Mesendoderm (in vitro differentiated cells): ENCODE results near the gene UBAC2.
A peak's percentile ranks its signal among the peaks of the same experiment; 100 is the strongest.

Source experiments
- DNase-seq: peaks from one replicate; pipeline ENCODE4 v3.0.0; 2013
- H2AK5ac ChIP-seq: 2 replicates; pipeline ENCODE4 v1.6.1; 2013; ENCODE audit warnings: low read length, inconsistent platforms
- H2BK120ac ChIP-seq: 2 replicates; pipeline ENCODE4 v1.6.1; 2013; ENCODE audit warnings: low read depth, mild to moderate bottlenecking, low read length, moderate library complexity, mixed read lengths
- H2BK15ac ChIP-seq: replicated peaks from 2 replicates; pipeline ENCODE4 v1.6.1; 2013; ENCODE audit warnings: low read depth, mild to moderate bottlenecking, moderate library complexity
- H2BK5ac ChIP-seq: 2 replicates; pipeline ENCODE4 v1.6.1; 2013; ENCODE audit warnings: low read length, inconsistent platforms
- H3K18ac ChIP-seq: 2 replicates; pipeline ENCODE4 v1.6.1; 2013; ENCODE audit warnings: mild to moderate bottlenecking, low read length, mixed read lengths
- H3K23ac ChIP-seq: one replicate; pipeline ENCODE4 v1.6.1; 2013; ENCODE audit warnings: low read length
- H3K27ac ChIP-seq: 2 replicates; pipeline ENCODE4 v1.5.1; 2013; ENCODE audit warnings: low read depth, mild to moderate bottlenecking, inconsistent platforms, low read length, moderate library complexity
- H3K27me3 ChIP-seq: 2 replicates; pipeline ENCODE4 v1.6.1; 2013; ENCODE audit warnings: low read length, control low read depth, mild to moderate bottlenecking, inconsistent platforms; ENCODE audit not compliant: insufficient read depth, poor library complexity
- H3K36me3 ChIP-seq: 2 replicates; pipeline ENCODE4 v1.6.1; 2013; ENCODE audit warnings: low read length, inconsistent platforms; ENCODE audit not compliant: control insufficient read depth, insufficient read depth
- H3K4ac ChIP-seq: one replicate; pipeline ENCODE4 v1.6.1; 2013; ENCODE audit warnings: low read depth, mild to moderate bottlenecking, low read length, moderate library complexity
- H3K4me1 ChIP-seq: 2 replicates; pipeline ENCODE4 v1.6.1; 2013; ENCODE audit warnings: low read depth, low read length, inconsistent platforms; ENCODE audit not compliant: control insufficient read depth
- H3K4me2 ChIP-seq: 2 replicates; pipeline ENCODE4 v1.6.1; 2013; ENCODE audit warnings: low read length
- H3K4me3 ChIP-seq: 2 replicates; pipeline ENCODE4 v1.5.1; 2013; ENCODE audit warnings: mild to moderate bottlenecking, low read length
- H3K56ac ChIP-seq: one replicate; pipeline ENCODE4 v1.6.1; 2013; ENCODE audit warnings: low read length
- H3K79me1 ChIP-seq: 2 replicates; pipeline ENCODE4 v1.6.1; 2013; ENCODE audit warnings: low read length, inconsistent platforms
- H3K79me2 ChIP-seq: 2 replicates; pipeline ENCODE4 v1.6.1; 2013; ENCODE audit warnings: mild to moderate bottlenecking, low read length; ENCODE audit not compliant: control insufficient read depth, insufficient read depth
- H3K9ac ChIP-seq: 2 replicates; pipeline ENCODE4 v1.6.1; 2013; ENCODE audit warnings: low read length, inconsistent platforms
- H4K5ac ChIP-seq: one replicate; pipeline ENCODE4 v1.6.1; 2013; ENCODE audit warnings: low read length
- H4K8ac ChIP-seq: one replicate; pipeline ENCODE4 v1.6.1; 2013; ENCODE audit warnings: low read depth, mild to moderate bottlenecking, control low read depth, low read length, moderate library complexity
- WGBS: extraction: QIAGEN DNeasy Blood & Tissue Kit; methylation state at CpG from one replicate; pipeline ENCODE4 v1.1.7; 2013; ENCODE audit warnings: low lambda C conversion rate, missing lambda C conversion rate; ENCODE audit not compliant: insufficient coverage; ENCODE audit errors: extremely low coverage; 5-methylcytosine and 5-hydroxymethylcytosine counted together

The UBAC2 gene

GRCh38 chr13:99267927-99268326, 67.3 kb downstream of the UBAC2 start:
- peak; percentile 48 for DNase-seq
- no peak overlapping the region for H3K4me2 ChIP-seq
- H2BK120ac ChIP-seq: no peak overlapping the region
- H4K5ac ChIP-seq: no peak overlapping the region
- no peak overlapping the region for H3K56ac ChIP-seq
- H2BK15ac ChIP-seq: no peak overlapping the region
- H3K79me2 ChIP-seq: peaks cover 2% of the 10 kb centered on the region
- no peak overlapping the region for H2AK5ac ChIP-seq
- no peaks in the 10 kb centered on the region for H3K36me3 ChIP-seq
- H3K4me1 ChIP-seq: peaks cover 4% of the 10 kb centered on the region
- H3K27me3 ChIP-seq: no peaks in the 10 kb centered on the region
- no peak overlapping the region for H3K4me3 ChIP-seq
- WGBS: no CpG with 5 or more reads among the region's 4 CpGs
- no peak overlapping the region for H3K18ac ChIP-seq
- H3K9ac ChIP-seq: no peak overlapping the region
- H3K27ac ChIP-seq: no peak overlapping the region
- no peak overlapping the region for H3K23ac ChIP-seq
- H3K79me1 ChIP-seq: peaks cover 7% of the 10 kb centered on the region
- H3K4ac ChIP-seq: no peak overlapping the region
- no peak overlapping the region for H4K8ac ChIP-seq
- H2BK5ac ChIP-seq: peak overlapping the region; percentile 67

GRCh38 chr13:99268822-99269221, 68.2 kb downstream of the UBAC2 start:
- Histone ChIP-seq H4K5ac (no peak overlapping the region), H3K9ac (no peak overlapping the region), H3K4ac (no peak overlapping the region), H4K8ac (no peak overlapping the region), H3K27ac (no peak overlapping the region), H3K79me1 (peaks cover 7% of the 10 kb centered on the region), H2BK120ac (no peak overlapping the region), H3K79me2 (peaks cover 2% of the 10 kb centered on the region), H3K4me1 (peaks cover 4% of the 10 kb centered on the region), H3K18ac (no peak overlapping the region), H2BK15ac (no peak overlapping the region), H3K4me3 (no peak overlapping the region), H3K27me3 (no peaks in the 10 kb centered on the region), H3K4me2 (no peak overlapping the region), H3K36me3 (no peaks in the 10 kb centered on the region), H3K23ac (no peak overlapping the region), H2AK5ac (no peak overlapping the region), H2BK5ac (no peak overlapping the region), H3K56ac (no peak overlapping the region)
- no peak for DNase-seq
- no CpG with 5 or more reads among the region's 3 CpGs for WGBS

DNA sequence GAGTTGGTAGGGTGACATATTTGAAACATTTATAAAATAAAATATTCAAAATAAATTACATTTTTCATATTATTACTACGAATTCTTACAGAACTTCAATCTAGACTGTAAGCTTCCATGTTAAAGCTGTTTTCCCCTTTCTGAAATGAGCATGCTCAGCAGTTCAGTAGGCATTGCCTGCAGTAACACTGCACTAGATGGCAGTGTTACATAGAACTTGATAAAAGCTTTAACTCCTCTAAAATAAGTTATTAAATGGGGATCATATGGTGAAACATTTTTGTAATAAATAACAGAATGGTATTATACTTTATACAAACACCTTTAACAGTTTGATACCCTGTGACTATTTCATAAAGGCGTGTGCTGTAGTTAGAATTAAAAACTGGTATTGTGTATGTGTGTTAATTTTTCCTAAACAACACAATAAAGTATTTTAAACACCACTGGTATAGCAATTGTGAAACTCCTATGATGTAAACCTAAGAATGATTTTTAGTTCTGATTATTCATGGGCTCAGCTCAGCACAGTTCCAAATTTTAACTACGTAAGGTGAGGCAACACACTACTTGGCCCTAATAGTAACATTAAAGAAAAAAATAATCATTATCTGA, 69.1 kb downstream of the UBAC2 start:
- Histone ChIP-seq H3K27ac (no peak overlapping the region), H3K4me3 (no peak overlapping the region), H4K8ac (no peak overlapping the region), H3K79me1 (peaks cover 7% of the 10 kb centered on the region), H2BK15ac (no peak overlapping the region), H3K4ac (no peak overlapping the region), H3K23ac (no peak overlapping the region), H3K56ac (no peak overlapping the region), H2AK5ac (no peak overlapping the region), H3K18ac (no peak overlapping the region), H3K9ac (no peak overlapping the region), H2BK5ac (no peak overlapping the region), H3K79me2 (peaks cover 2% of the 10 kb centered on the region), H3K4me2 (no peak overlapping the region), H3K27me3 (no peaks in the 10 kb centered on the region), H2BK120ac (no peak overlapping the region), H3K4me1 (peaks cover 4% of the 10 kb centered on the region), H3K36me3 (no peaks in the 10 kb centered on the region), H4K5ac (no peak overlapping the region)
- WGBS: 100% methylated on average over 1 of the region's 3 CpGs
- peak; percentile 54 for DNase-seq

DNA sequence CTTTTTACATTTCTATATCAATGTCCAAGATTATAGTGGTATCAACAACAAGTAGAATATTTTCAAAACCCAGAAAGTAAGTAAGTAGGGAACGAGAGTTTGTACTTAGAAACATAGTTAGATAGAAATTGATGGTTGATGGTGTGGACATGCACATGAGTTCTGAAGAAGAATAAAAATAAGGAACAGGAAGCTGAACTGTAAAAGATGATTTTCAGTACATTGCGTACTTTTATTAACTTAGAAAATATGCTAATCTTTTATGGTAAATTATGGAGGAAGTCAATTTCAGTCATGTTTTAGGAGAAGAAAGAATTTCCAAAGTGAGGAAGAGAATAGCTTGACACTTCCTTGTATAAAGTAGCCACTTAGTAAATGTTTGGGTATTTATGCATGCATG, 69.9 kb downstream of the UBAC2 start:
- Histone ChIP-seq H3K27me3 (no peaks in the 10 kb centered on the region), H2AK5ac (no peak overlapping the region), H3K4me2 (no peak overlapping the region), H2BK5ac (no peak overlapping the region), H3K9ac (no peak overlapping the region), H3K79me2 (peaks cover 2% of the 10 kb centered on the region), H3K4me3 (no peak overlapping the region), H3K56ac (no peak overlapping the region), H3K23ac (no peak overlapping the region), H3K27ac (no peak overlapping the region), H4K5ac (no peak overlapping the region), H3K18ac (no peak overlapping the region), H3K36me3 (no peaks in the 10 kb centered on the region), H4K8ac (no peak overlapping the region), H3K4ac (no peak overlapping the region), H3K79me1 (peaks cover 5% of the 10 kb centered on the region), H2BK15ac (no peak overlapping the region), H2BK120ac (no peak overlapping the region), H3K4me1 (peaks cover 4% of the 10 kb centered on the region)
- WGBS: no CpG with 5 or more reads among the region's 2 CpGs
- no peak for DNase-seq

DNA sequence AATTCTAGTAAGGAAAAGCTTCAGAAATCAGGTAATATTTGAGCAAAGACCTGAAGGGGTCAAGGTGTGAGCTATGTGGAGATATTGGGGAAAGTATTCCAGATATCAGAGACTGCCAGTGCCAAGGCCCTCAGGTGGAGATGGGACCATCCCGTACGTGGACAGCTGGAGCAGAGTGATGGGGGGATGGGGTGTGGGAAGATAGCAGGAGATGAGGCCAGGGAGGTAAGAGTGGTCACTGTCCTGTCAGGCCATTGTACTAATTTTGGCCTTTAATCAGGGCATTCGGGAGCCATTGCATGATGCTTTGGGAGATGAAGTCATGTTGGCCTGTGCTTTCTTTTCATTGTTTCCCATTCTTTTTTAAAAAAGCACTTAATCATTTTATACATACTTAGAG, 70.6 kb downstream of the UBAC2 start:
- H3K79me2 ChIP-seq: peaks cover 2% of the 10 kb centered on the region
- peaks cover 5% of the 10 kb centered on the region for H3K79me1 ChIP-seq
- no peak overlapping the region for H3K56ac ChIP-seq
- no peak overlapping the region for H3K27ac ChIP-seq
- no peak overlapping the region for H2AK5ac ChIP-seq
- no peak overlapping the region for H2BK15ac ChIP-seq
- peaks cover 4% of the 10 kb centered on the region for H3K4me1 ChIP-seq
- no peak overlapping the region for H2BK120ac ChIP-seq
- no peak overlapping the region for H3K23ac ChIP-seq
- DNase-seq: no peak
- no peak overlapping the region for H2BK5ac ChIP-seq
- no peak overlapping the region for H4K8ac ChIP-seq
- no CpG with 5 or more reads among the region's 3 CpGs for WGBS
- H3K4me3 ChIP-seq: no peak overlapping the region
- H3K4ac ChIP-seq: no peak overlapping the region
- H3K4me2 ChIP-seq: no peak overlapping the region
- no peak overlapping the region for H3K9ac ChIP-seq
- H4K5ac ChIP-seq: no peak overlapping the region
- no peaks in the 10 kb centered on the region for H3K27me3 ChIP-seq
- no peaks in the 10 kb centered on the region for H3K36me3 ChIP-seq
- no peak overlapping the region for H3K18ac ChIP-seq

DNA sequence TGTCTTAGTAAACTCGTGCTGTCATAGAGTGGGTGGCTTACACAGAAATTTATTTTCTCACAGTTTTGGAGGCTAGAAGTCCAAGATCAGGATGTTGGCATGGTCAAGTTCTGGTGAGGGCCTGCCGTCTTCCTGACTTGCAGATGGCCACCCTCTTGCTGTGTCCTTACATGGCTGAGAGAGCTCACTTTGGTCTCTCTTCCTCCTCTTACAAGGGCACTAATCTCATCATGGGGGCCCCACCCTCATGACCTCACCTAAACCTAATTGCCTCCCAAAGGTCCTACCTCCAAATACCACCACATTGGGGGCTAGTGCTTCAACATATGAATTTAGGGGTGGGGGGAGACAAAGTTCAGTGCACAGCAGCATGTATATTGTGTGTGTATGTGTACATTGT, 71.8 kb downstream of the UBAC2 start:
- Histone ChIP-seq H3K27ac (no peak overlapping the region), H3K4ac (no peak overlapping the region), H3K79me2 (peaks cover 2% of the 10 kb centered on the region), H3K4me1 (peaks cover 2% of the 10 kb centered on the region), H3K9ac (no peak overlapping the region), H3K18ac (no peak overlapping the region), H2BK5ac (no peak overlapping the region), H3K36me3 (no peaks in the 10 kb centered on the region), H3K23ac (no peak overlapping the region), H3K27me3 (no peaks in the 10 kb centered on the region), H3K56ac (no peak overlapping the region), H2BK15ac (no peak overlapping the region), H4K5ac (no peak overlapping the region), H3K4me3 (no peak overlapping the region), H3K79me1 (peaks cover 5% of the 10 kb centered on the region), H2BK120ac (no peak overlapping the region), H3K4me2 (no peak overlapping the region), H2AK5ac (no peak overlapping the region), H4K8ac (no peak overlapping the region)
- no CpG with 5 or more reads among the region's 2 CpGs for WGBS
- no peak for DNase-seq
